Retinal pigment epithelial cell (primary cell): ENCODE measurements around the gene STAB2.

Source experiments
- DNase-seq: peaks from one replicate; pipeline ENCODE4 v3.0.0-alpha.2; 2010; ENCODE audit warnings: low read depth
- H3K4me3 ChIP-seq: 2 replicates; pipeline ENCODE4 v1.5.1; 2011; ENCODE audit warnings: mild to moderate bottlenecking, low read length, control low read depth, moderate library complexity
- TF ChIP-seq, protein P1 (sequence below): conservative IDR thresholded peaks from 2 replicates; pipeline ENCODE4 v1.5.1; 2011; ENCODE audit warnings: low read depth, low read length, control low read depth, inconsistent platforms

The STAB2 gene

DNA sequence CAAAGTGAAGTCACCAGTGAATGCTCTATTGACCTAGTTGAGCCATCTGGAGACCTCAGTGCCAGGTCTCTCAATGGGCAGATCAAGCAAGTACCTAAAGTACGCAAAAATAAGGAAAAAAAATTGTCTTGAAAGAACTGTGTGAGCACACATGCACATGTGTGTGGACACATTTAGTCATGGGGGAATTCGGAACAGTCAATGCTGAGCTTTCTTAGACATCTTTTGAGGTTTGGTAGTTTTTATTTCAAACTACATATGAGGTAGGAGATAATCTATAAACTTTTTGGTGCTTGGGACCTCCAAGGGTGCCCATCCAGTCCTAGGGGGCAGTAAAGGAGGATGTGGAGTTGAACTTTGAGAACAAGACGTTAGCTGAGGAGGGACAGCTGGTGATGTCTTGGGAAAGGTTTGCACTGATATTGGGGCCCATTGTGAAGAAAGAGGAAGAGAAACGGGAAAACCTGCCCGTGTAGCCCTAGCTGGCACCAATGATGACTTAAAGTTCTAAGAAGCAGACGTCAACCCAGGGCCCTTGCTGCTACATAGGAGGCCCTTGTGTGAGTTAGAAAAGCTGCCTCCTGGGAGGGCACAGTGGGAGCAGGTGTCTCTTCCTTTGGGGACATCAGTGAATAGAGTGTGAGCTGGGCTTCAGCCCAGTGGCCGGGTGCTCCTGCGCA is 129.6 kb downstream of the STAB2 start:
- TF ChIP-seq, protein P1, sequence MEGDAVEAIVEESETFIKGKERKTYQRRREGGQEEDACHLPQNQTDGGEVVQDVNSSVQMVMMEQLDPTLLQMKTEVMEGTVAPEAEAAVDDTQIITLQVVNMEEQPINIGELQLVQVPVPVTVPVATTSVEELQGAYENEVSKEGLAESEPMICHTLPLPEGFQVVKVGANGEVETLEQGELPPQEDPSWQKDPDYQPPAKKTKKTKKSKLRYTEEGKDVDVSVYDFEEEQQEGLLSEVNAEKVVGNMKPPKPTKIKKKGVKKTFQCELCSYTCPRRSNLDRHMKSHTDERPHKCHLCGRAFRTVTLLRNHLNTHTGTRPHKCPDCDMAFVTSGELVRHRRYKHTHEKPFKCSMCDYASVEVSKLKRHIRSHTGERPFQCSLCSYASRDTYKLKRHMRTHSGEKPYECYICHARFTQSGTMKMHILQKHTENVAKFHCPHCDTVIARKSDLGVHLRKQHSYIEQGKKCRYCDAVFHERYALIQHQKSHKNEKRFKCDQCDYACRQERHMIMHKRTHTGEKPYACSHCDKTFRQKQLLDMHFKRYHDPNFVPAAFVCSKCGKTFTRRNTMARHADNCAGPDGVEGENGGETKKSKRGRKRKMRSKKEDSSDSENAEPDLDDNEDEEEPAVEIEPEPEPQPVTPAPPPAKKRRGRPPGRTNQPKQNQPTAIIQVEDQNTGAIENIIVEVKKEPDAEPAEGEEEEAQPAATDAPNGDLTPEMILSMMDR, result no peak
- DNase-seq, result no peak
- no peak overlapping the region for H3K4me3 ChIP-seq

GRCh38 chr12:103725398-103725797 is 138.3 kb downstream of the STAB2 start:
- H3K4me3 ChIP-seq, result no peak overlapping the region
- TF ChIP-seq, protein P1, result no peak
- DNase-seq, result no peak

- DNase-seq, result no peak
- no peak overlapping the region for H3K4me3 ChIP-seq
- TF ChIP-seq, protein P1, result no peak
These were observed 140.6 kb downstream of the STAB2 start for GRCh38 chr12:103727638-103728037.

GRCh38 chr12:103728323-103728722 is 141.2 kb downstream of the STAB2 start:
- DNase-seq, result no peak
- TF ChIP-seq, protein P1, result no peak
- no peak overlapping the region for H3K4me3 ChIP-seq

DNA sequence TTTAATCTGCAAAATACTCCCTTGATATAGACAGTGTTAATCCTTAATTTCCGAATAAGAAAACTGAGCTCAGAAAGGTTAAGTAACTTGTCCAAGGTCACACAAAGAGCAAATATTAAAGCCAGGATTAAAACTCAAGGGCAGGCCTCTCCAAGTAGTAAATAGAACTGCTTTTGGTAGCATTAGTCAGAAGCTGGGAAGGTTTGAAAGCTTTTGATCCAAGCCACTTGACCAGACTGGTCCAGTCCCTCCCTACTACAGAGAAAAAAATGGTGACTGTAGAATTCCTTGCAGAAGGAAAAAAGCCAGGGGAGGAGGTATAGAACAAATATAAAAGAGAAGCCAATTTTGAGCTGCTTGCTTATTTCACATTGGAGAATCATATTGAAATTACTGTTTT is 142.4 kb downstream of the STAB2 start:
- H3K4me3 ChIP-seq, result no peak overlapping the region
- DNase-seq, result no peak
- TF ChIP-seq, protein P1, result no peak

- DNase-seq, result no peak
- no peak overlapping the region for H3K4me3 ChIP-seq
- TF ChIP-seq, protein P1, result no peak
These were observed 144.5 kb downstream of the STAB2 start for GRCh38 chr12:103731539-103731938.

DNA sequence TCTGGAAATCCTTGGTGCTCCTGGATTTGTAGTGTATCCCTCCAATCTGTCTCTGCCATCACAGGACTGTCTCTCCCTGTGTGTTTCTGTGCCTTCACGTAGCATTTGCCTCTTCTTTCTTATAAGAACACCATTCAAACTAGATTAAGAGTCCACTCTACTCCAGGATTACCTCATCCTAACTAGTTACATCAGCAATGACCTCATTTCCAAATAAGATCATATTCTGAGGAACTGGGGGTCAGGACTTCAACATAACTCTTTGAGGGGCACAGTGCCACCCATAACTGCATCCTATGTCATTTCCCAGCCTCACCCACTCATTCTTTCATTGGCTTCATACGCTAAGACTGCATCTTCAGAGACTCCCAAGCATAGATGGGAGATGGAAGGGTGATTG is 147.8 kb downstream of the STAB2 start:
- TF ChIP-seq, protein P1, result no peak
- DNase-seq, result no peak
- no peak overlapping the region for H3K4me3 ChIP-seq
